Right lobe of liver (tissue), 6 donors: ENCODE measurements around the gene RAET1G. TPM values are rescaled to one million over a fixed set of nuclear protein-coding genes. Genes with fewer than 3 reads are reported as not detected.
A peak's percentile ranks its signal among the peaks of the same experiment; 100 is the strongest.
"Not testable (repeated sequence)": the region's sequence is repeated elsewhere in the genome, so short reads cannot be mapped to it uniquely, and the experiment has no call there.

Source experiments
- ATAC-seq, 4 donors: fragments of 200-7000 bp; cut with Tn5 transposase; one replicate each; pipeline ENCODE4 v1.9.1; 2020; ENCODE audit warnings: mild to moderate bottlenecking in 4 of 4, moderate library complexity in 4 of 4
- DNase-seq, 3 donors: peaks; one replicate each; pipeline ENCODE4 v3.0.0-alpha.2; 2020
- H3K27ac ChIP-seq, 3 donors: fragments of 200-600 bp; one replicate each; pipeline ENCODE4 v1.8.0; 2022
- H3K27me3 ChIP-seq, 2 donors: fragments of 200-600 bp; one replicate each; pipeline ENCODE4 v1.8.0; 2022
- H3K36me3 ChIP-seq, 4 donors: fragments of 200-600 bp; sonication (generic) in 1 of 4; one replicate each; pipeline versions ENCODE4 v1.5.1 to v1.8.0; 2017 to 2022; ENCODE audit warnings: control low read depth in 1 of 4
- H3K4me1 ChIP-seq, 4 donors: fragments of 200-600 bp; sonication (generic) in 1 of 4; one replicate each; pipeline versions ENCODE4 v1.5.1 to v1.8.0; 2017 to 2022; ENCODE audit warnings: control low read depth in 1 of 4
- H3K4me3 ChIP-seq, 3 donors: fragments of 200-600 bp; one replicate each; pipeline ENCODE4 v1.8.0; 2022
- H3K9me3 ChIP-seq, 4 donors: fragments of 200-600 bp; sonication (generic) in 1 of 4; one replicate each; pipeline versions ENCODE4 v1.5.1 to v1.8.0; 2017 to 2022; ENCODE audit warnings: control low read depth in 1 of 4
- POLR2A ChIP-seq: fragments of 450-650 bp; IDR thresholded peaks from one replicate; pipeline ENCODE4 v1.6.1; 2017; ENCODE audit warnings: antibody characterized with exemption, mild to moderate bottlenecking
- WGBS: methylation state at CpG from one replicate; pipeline ENCODE4 v1.1.6; 2018; ENCODE audit warnings: low coverage, low lambda C conversion rate; ENCODE audit not compliant: insufficient coverage; ENCODE audit errors: missing lambda C conversion rate; 5-methylcytosine and 5-hydroxymethylcytosine counted together
- intact Hi-C, 2 donors: fragments of 100-400 bp; cut with DNase I; formaldehyde crosslinking; loops; one replicate each; pipeline versions ENCODE4 v1.11.2 to v1.14.1; 2022
- total RNA-seq, 6 experiments: library from RNA; depleted of rRNA in 2 of 6; stranded (reverse); fragments of >200 nt in 2 of 6; fragmentation: NEBNext Ultra II Directional in 3 of 6; extraction: Animal tissue kit (Norgen Biotek cat#: 25700) in 3 of 6; gene quantifications; one replicate each; pipeline versions ENCODE4 v1.1.0 to v1.2.4, GENCODE V29; 2016 to 2023
- TF ChIP-seq, protein P1 (sequence below), 4 donors: fragments of 200-600 bp in 3 of 4; fragments of 450-650 bp in 1 of 4; IDR thresholded peaks; one replicate each; pipeline versions ENCODE4 v1.5.1 to v1.8.0; 2016 to 2022; ENCODE audit warnings: antibody characterized with exemption in 4 of 4, mild to moderate bottlenecking in 2 of 4
- donor health status: DM: no; HTN: yes; CAD: no.
- donor health status: DM: no; HTN: no; CAD: no.
- donor health status: DM: no; HTN: no; CAD: no.
- donor health status: DM: no; HTN: yes; CAD: no.
- donor health status: DM: no; HTN: yes; CAD: no.

RAET1G gene
- total RNA-seq, 6 experiments from 2014 or later: not detected

GRCh38 chr6:149948616-149949015 lies 25.7 kb upstream of the RAET1G start:
- H3K36me3 ChIP-seq: no peaks in the 10 kb centered on the region
- H3K27ac ChIP-seq: no peak overlapping the region
- intact Hi-C loops: no loop called here
- TF ChIP-seq POLR2A: no peak
- TF ChIP-seq, protein P1, sequence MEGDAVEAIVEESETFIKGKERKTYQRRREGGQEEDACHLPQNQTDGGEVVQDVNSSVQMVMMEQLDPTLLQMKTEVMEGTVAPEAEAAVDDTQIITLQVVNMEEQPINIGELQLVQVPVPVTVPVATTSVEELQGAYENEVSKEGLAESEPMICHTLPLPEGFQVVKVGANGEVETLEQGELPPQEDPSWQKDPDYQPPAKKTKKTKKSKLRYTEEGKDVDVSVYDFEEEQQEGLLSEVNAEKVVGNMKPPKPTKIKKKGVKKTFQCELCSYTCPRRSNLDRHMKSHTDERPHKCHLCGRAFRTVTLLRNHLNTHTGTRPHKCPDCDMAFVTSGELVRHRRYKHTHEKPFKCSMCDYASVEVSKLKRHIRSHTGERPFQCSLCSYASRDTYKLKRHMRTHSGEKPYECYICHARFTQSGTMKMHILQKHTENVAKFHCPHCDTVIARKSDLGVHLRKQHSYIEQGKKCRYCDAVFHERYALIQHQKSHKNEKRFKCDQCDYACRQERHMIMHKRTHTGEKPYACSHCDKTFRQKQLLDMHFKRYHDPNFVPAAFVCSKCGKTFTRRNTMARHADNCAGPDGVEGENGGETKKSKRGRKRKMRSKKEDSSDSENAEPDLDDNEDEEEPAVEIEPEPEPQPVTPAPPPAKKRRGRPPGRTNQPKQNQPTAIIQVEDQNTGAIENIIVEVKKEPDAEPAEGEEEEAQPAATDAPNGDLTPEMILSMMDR (IDR thresholded peaks at IDR 0.05): no peak
- WGBS: 92% methylated on average over 2 of the region's 5 CpGs
- no peaks in the 10 kb centered on the region for H3K9me3 ChIP-seq
- H3K27me3 ChIP-seq: peaks cover 0 to 19% of the 10 kb centered on the region in 2 donors
- DNase-seq: no peak
- ATAC-seq: no peak
- no peaks in the 10 kb centered on the region for H3K4me1 ChIP-seq
- H3K4me3 ChIP-seq: no peak overlapping the region

- Histone ChIP-seq H3K4me1 (no peaks in the 10 kb centered on the region), H3K4me3 (no peak overlapping the region), H3K36me3 (no peaks in the 10 kb centered on the region), H3K9me3 (no peaks in the 10 kb centered on the region), H3K27ac (no peak overlapping the region), H3K27me3 (peaks cover 0 to 13% of the 10 kb centered on the region in 2 donors)
- no CpG with 5 or more reads among the region's 1 CpG for WGBS
- intact Hi-C loops: no loop called here
- ATAC-seq (no peak), DNase-seq (no peak)
- TF ChIP-seq, protein P1 (IDR thresholded peaks at IDR 0.05): no peak
Observed at GRCh38 chr6:149948011-149948410, 25.1 kb upstream of the RAET1G start.

GRCh38 chr6:149947533-149947932 lies 24.6 kb upstream of the RAET1G start:
- DNase-seq, ATAC-seq, H3K4me1 ChIP-seq, H3K9me3 ChIP-seq, H3K4me3 ChIP-seq, intact Hi-C loops, H3K27ac ChIP-seq, H3K36me3 ChIP-seq, H3K27me3 ChIP-seq: not testable (repeated sequence)
- WGBS: no CpG with 5 or more reads among the region's 1 CpG

DNA sequence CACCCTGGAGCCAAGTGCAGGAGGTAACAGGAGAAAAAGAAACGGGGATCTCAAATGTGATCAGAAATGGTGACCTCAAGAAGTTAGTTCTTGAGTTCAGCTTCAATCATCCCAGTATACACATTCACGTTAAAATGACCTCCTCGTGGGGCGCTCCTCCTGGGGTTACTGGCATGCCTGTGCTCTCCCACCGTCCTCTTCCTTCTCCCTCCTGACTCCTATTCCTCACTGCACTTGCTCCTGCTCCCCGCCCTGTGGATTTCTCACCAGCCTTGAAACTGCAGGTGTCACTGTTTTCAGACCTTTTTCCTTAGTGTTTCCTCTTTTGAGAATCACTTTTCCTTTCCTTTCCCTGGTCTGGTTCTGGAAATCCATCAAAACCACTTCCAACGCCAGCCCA lies 23.7 kb upstream of the RAET1G start:
- H3K9me3 ChIP-seq, H3K36me3 ChIP-seq, intact Hi-C loops, DNase-seq, ATAC-seq, H3K27ac ChIP-seq, H3K4me1 ChIP-seq, H3K4me3 ChIP-seq: not testable (repeated sequence)
- WGBS: 40% methylated on average over 7 of the region's 7 CpGs
- H3K27me3 ChIP-seq: peaks cover 0 to 10% of the 10 kb centered on the region in 2 donors

DNA sequence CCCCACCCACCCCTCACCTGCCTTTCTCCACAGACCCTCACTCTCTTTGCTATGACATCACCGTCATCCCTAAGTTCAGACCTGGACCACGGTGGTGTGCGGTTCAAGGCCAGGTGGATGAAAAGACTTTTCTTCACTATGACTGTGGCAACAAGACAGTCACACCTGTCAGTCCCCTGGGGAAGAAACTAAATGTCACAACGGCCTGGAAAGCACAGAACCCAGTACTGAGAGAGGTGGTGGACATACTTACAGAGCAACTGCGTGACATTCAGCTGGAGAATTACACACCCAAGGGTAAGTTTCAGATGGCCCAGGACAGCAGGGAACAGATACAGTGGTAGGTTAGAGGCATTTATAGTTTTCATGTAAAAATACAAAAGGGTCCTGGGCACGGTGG lies 22.4 kb upstream of the RAET1G start:
- WGBS: 60% methylated on average over 1 of the region's 6 CpGs
- ATAC-seq, H3K9me3 ChIP-seq, H3K4me3 ChIP-seq, H3K4me1 ChIP-seq, DNase-seq, H3K36me3 ChIP-seq, intact Hi-C loops, H3K27ac ChIP-seq: not testable (repeated sequence)
- peaks cover 5 to 15% of the 10 kb centered on the region in 2 donors for H3K27me3 ChIP-seq

- H3K36me3 ChIP-seq, DNase-seq, H3K4me3 ChIP-seq, H3K9me3 ChIP-seq, ATAC-seq, H3K27ac ChIP-seq, intact Hi-C loops: not testable (repeated sequence)
- 67% methylated on average over 1 of the region's 5 CpGs for WGBS
- peaks cover 5 to 32% of the 10 kb centered on the region in 2 donors for H3K27me3 ChIP-seq
- H3K4me1 ChIP-seq: peaks cover 0 to 13% (median 3%) of the 10 kb centered on the region in 4 donors
Observed at GRCh38 chr6:149943321-149943720, 20.4 kb upstream of the RAET1G start.

- Histone ChIP-seq H3K36me3 (no peaks in the 10 kb centered on the region), H3K9me3 (no peaks in the 10 kb centered on the region), H3K27ac (no peak overlapping the region), H3K4me1 (peaks cover 0 to 16% (median 4%) of the 10 kb centered on the region in 4 donors), H3K4me3 (peak overlapping the region in 2 of 3 donors; percentile 52 to 60), H3K27me3 (peaks cover 5 to 35% of the 10 kb centered on the region in 2 donors)
- WGBS: 75% methylated on average over 2 of the region's 13 CpGs
- no peak for TF ChIP-seq POLR2A
- TF ChIP-seq, protein P1 (IDR thresholded peaks at IDR 0.05): no peak
- DNase-seq: no peak
- ATAC-seq: no peak
- intact Hi-C loops: no loop called here
Observed at GRCh38 chr6:149942461-149942829, 19.5 kb upstream of the RAET1G start.
